GM12801 (cell line): ENCODE measurements around the gene EIF5.

Experiments used
- TF ChIP-seq, protein P1 (sequence below): IDR thresholded peaks from one replicate; pipeline ENCODE4 v1.5.1; 2011; ENCODE audit warnings: control low read depth; ENCODE audit not compliant: insufficient read length; ENCODE audit errors: extremely low read depth

Gene EIF5

DNA sequence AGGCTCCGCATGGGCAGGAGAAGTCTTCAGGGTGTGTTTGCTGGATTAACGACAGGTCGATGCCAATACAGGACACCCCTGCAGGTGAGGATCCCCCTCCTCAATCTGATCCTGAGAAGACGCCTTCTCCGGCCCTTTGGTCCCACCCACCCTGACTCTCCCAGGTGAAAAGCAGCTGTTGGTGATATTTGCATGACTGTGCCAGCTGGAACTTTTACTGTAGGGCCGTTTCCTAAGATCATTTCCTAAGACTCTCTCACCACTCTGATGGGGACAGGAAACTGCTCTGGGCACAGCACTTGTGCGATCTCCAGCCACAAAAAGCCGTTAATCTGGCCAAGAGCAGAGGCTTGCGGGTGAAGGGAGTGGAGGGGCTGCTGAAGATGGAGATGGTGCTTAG, 16.8 kb upstream of the EIF5 start:
- TF ChIP-seq, protein P1, sequence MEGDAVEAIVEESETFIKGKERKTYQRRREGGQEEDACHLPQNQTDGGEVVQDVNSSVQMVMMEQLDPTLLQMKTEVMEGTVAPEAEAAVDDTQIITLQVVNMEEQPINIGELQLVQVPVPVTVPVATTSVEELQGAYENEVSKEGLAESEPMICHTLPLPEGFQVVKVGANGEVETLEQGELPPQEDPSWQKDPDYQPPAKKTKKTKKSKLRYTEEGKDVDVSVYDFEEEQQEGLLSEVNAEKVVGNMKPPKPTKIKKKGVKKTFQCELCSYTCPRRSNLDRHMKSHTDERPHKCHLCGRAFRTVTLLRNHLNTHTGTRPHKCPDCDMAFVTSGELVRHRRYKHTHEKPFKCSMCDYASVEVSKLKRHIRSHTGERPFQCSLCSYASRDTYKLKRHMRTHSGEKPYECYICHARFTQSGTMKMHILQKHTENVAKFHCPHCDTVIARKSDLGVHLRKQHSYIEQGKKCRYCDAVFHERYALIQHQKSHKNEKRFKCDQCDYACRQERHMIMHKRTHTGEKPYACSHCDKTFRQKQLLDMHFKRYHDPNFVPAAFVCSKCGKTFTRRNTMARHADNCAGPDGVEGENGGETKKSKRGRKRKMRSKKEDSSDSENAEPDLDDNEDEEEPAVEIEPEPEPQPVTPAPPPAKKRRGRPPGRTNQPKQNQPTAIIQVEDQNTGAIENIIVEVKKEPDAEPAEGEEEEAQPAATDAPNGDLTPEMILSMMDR: no peak

DNA sequence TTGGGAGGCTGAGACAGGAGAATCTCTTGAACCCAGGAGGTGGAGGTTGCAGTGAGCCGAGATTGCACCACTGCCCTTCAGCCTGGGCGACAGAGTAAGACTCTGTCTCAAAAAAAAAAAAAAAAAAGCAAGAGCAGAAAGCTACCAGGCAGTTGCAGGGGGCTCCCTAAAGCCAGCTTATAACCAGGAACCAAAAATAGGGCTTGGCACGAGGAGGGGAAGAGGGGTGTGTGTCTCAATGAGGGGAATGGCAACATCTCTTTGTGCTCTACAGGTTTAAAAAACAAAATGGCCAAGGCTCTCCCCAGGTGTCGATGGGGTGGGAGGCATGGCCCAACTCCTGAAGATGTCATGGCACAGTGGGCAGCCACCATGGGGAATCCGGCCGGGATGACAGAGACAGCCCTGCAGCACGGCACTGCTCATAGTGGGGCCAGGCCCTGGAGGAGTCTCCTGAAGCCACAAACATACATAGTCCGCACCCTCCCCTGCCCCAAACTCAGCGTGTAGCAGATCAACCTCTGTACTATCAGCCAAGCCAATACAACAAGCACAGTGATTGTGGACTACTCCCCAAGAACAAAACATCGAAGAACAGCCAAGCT, 16.0 kb upstream of the EIF5 start:
- TF ChIP-seq, protein P1: no peak

DNA sequence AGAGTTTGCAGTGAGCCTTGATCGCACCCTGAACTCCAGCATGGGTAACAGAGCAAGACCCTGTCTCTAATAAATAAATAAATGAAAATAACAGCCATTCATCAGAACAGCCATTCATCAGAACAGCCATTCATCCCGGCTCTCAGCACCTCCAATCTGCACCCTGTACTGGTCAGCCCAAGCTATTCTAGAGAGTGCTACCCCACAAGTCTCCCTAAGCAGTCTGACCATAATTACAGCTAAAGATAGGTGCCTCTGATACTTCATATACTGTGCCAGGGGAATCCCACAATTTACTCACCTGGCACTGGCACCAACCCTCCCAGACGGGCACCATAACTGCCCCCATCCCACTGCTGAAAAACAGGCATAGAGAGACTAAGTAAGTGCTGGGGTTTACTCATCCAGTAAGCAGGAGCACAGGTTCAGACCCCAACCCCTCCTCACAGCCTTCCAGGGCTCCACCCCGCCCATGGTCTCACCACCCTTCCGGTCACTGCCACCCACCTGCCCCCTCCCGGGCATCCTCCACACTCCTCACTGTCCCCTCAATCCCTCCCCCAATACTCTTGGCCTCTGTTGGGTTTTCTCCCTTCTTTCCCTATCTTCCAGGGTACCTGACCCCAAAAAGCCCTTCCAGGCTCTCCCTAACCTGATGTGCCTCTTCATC, 15.2 kb upstream of the EIF5 start:
- TF ChIP-seq, protein P1: no peak

DNA sequence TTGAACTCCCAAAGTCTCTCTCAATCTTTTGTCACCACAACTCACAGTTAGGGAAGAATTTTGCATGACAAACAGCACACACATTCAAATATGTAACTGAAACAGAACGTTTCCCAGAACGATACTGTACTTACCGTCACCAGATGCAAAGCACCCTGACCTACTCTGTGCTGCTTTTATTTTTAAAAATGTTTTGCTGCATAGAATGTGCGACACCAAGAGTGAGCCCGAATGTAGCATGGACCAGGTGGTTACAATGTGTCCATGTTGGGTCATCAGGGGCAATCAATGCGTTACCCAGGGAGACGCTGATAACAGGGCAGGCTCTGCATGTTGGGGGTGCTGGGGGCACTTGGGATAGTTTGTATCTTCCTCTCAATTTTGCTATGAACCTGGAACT, 14.6 kb upstream of the EIF5 start:
- TF ChIP-seq, protein P1: no peak

DNA sequence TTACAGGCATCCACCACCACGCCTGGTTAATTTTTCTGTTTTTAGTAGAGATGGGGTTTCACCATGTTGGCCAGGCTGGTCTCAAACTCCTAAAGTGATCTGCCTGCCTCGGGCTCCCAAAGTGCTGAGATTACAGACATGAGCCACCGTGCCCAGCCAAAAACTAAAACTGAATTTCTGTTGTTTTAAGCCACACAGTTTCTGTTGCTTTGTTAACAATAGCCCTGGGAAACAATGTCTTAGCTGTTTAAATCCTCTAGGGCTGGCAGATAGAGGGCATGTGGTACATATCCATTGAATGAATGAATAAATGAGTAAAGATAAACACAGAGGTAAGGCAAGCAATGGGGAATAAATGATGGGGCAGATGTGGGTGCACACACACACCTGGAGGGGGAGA, 8.0 kb upstream of the EIF5 start:
- TF ChIP-seq, protein P1: no peak

DNA sequence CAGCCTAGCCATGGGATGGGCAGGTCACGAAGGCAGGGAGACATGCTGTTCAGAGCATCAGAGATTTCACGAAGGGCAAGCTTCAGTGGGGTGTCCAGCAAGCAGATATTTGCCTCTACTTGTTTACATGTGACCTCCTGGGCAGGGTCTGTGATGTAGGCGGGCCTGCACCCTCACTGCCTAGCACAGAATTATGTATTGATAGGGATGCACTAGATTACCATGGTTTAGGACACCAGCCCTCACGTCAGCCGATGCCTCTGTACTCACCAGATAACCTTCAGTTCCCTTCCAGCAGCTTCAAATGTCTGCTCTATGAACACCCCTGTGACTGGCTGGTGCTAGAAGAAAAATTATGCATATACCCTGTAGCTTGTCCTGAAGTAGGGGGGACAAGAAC, 5.1 kb upstream of the EIF5 start:
- TF ChIP-seq, protein P1: no peak

DNA sequence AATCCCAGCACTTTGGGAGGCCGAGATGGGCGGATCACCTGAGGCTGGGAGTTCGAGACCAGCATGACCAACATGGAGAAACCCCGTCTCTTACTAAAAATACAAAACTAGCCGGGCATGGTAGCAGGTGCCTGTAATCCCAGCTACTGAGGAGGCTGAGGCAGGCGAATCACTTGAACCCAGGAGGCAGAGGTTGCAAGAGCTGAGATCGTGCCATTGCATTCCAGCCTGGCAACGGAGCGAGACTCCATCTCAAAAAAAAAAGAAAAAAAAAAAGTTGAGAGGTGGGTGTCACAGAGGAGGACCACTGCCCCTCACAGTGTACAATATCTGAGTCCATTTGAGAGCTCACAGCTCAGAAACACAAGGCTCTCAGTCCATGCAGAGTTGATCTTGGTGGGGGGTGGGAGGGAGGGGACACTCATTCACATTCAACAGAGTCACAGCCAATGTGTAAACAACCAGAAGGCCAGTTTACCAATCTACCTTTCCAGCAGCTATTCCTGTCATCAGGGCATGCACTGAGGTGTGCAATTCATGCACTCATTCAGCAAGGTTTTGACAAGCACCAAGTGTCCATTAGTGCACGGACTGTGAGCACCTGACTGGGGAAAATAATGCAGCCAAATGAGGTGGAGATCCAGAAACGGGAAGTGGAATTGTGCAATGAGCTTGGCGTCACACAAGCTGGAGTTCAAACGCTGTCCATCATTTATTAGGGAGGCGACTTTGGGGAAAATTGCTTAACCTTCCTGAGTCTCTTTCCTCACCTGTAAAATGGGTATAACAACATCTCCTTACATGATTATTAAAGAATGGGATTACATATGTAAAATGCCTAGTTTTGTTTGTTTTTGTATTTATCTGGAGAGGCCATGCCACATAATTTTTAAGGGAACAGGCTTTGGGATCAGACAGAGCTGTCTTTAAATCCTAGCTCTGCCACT, 4.4 kb upstream of the EIF5 start:
- TF ChIP-seq, protein P1: no peak
